Esophagus muscularis mucosa (tissue), 4 donors: ENCODE data around the gene CCNB1IP1. TPM values are rescaled to one million over a fixed set of nuclear protein-coding genes. Genes with fewer than 3 reads are reported as not detected.

Source experiments
- DNase-seq: peaks from one replicate; pipeline ENCODE4 v3.0.0-alpha.2; 2017; ENCODE audit errors: extremely low spot score
- H3K27ac ChIP-seq, 4 donors: fragments of 200-600 bp; sonication (generic); replicated peaks in 1 of 4; 1 replicate in 3 of 4; 2 replicates in 1 of 4; pipeline ENCODE4 v1.5.1; 2016 to 2019; ENCODE audit warnings: mild to moderate bottlenecking in 1 of 4
- H3K27me3 ChIP-seq, 4 donors: fragments of 200-600 bp; sonication (generic); one replicate each; pipeline versions ENCODE4 v1.5.1 to v1.6.0; 2016 to 2019
- H3K36me3 ChIP-seq, 4 donors: fragments of 200-600 bp; sonication (generic); one replicate each; pipeline ENCODE4 v1.5.1; 2016 to 2019
- H3K4me1 ChIP-seq, 4 donors: fragments of 200-600 bp; sonication (generic); one replicate each; pipeline ENCODE4 v1.5.1; 2016 to 2019
- H3K4me3 ChIP-seq, 4 donors: fragments of 200-600 bp; sonication (generic); 1 replicate in 2 of 4; 2 replicates in 2 of 4; pipeline ENCODE4 v1.5.1; 2016 to 2019; ENCODE audit warnings: mild to moderate bottlenecking in 4 of 4, moderate library complexity in 1 of 4
- H3K9me3 ChIP-seq, 4 donors: fragments of 200-600 bp; sonication (generic); 1 replicate in 3 of 4; 2 replicates in 1 of 4; pipeline ENCODE4 v1.5.1; 2016 to 2019
- CTCF ChIP-seq, 3 experiments: fragments of 200-600 bp in 2 of 3; fragments of 450-650 bp in 1 of 3; sonication (generic) in 2 of 3; IDR thresholded peaks; one replicate each; pipeline ENCODE4 v1.5.1; 2017 to 2019; ENCODE audit warnings: antibody characterized with exemption in 3 of 3, mild to moderate bottlenecking in 2 of 3, moderate library complexity in 1 of 3
- EP300 ChIP-seq: sonication (generic); formaldehyde crosslinking; IDR thresholded peaks from one replicate; pipeline ENCODE4 v1.6.1; 2017; ENCODE audit warnings: antibody characterized with exemption
- POLR2A ChIP-seq: fragments of 450-650 bp; IDR thresholded peaks from one replicate; pipeline ENCODE4 v1.6.1; 2017; ENCODE audit warnings: antibody characterized with exemption, moderate library complexity, mild to moderate bottlenecking, low read depth
- POLR2AphosphoS5 ChIP-seq, 2 donors: sonication (generic); formaldehyde crosslinking; IDR thresholded peaks; one replicate each; pipeline ENCODE4 v1.6.1; 2017; ENCODE audit warnings: antibody characterized with exemption in 2 of 2
- WGBS: methylation state at CpG from one replicate; pipeline ENCODE4 v1.1.5; 2018; 5-methylcytosine and 5-hydroxymethylcytosine counted together
- intact Hi-C: fragments of 100-400 bp; cut with DNase I; formaldehyde crosslinking; loops from one replicate; pipeline ENCODE4 v1.15.1; 2023
- total RNA-seq, 4 donors: library from RNA; depleted of rRNA; stranded (reverse); fragments of >200 nt; gene quantifications; one replicate each; pipeline versions ENCODE4 v1.1.0 to v1.2.1, GENCODE V29; 2016

Gene CCNB1IP1
- total RNA-seq, 4 donors from 2014 or later = 31.8 to 60.6 (median 42.0) TPM

DNA sequence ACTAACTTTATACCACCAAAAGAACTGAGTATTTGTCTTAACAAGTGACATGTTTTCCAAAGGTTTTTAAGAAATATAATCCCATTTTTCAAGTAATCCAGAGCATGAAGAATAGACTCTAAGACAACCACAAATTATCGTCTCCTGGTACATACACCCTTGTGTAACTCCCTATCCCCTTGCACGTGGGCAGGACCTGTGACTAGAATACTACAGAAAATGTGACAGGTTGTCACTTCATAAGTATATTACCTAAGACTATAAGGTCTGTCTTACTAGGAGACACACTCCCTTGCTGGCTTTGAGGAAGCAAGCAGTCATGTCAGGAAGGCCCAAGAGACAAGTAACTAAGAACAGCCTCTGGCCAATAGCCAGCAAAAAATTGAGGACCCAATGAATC lies 19.1 kb downstream of the CCNB1IP1 start:
- TF ChIP-seq POLR2AphosphoS5 (IDR thresholded peaks at IDR 0.05) (no peak), EP300 (no peak), POLR2A (no peak), CTCF (IDR thresholded peaks at IDR 0.05) (no peak)
- DNase-seq = no peak
- Histone ChIP-seq H3K4me1 (no peaks in the 10 kb centered on the region), H3K27ac (no peak overlapping the region), H3K9me3 (no peaks in the 10 kb centered on the region), H3K4me3 (no peak overlapping the region), H3K27me3 (no peaks in the 10 kb centered on the region), H3K36me3 (peaks cover 56 to 80% (median 71%) of the 10 kb centered on the region in 4 donors)
- 95% methylated on average over 2 of the region's 2 CpGs for WGBS
- intact Hi-C loops = no loop called here

- TF ChIP-seq CTCF (IDR thresholded peaks at IDR 0.05) (no peak), EP300 (no peak), POLR2AphosphoS5 (IDR thresholded peaks at IDR 0.05) (no peak), POLR2A (no peak)
- 93% methylated on average over 1 of the region's 1 CpG for WGBS
- peak overlapping the region in 1 of 4 donors; percentile 58 for H3K27ac ChIP-seq
- H3K36me3 ChIP-seq = peaks cover 0 to 14% (median 7%) of the 10 kb centered on the region in 4 donors
- intact Hi-C loops = no loop called here
- no peaks in the 10 kb centered on the region for H3K27me3 ChIP-seq
- no peaks in the 10 kb centered on the region for H3K9me3 ChIP-seq
- H3K4me3 ChIP-seq = peak overlapping the region; percentile 62 to 78 (median 73)
- H3K4me1 ChIP-seq = peaks cover 13 to 22% (median 14%) of the 10 kb centered on the region in 4 donors
- DNase-seq = no peak
These were observed 27.0 kb downstream of the CCNB1IP1 start for GRCh38 chr14:20306079-20306423.

DNA sequence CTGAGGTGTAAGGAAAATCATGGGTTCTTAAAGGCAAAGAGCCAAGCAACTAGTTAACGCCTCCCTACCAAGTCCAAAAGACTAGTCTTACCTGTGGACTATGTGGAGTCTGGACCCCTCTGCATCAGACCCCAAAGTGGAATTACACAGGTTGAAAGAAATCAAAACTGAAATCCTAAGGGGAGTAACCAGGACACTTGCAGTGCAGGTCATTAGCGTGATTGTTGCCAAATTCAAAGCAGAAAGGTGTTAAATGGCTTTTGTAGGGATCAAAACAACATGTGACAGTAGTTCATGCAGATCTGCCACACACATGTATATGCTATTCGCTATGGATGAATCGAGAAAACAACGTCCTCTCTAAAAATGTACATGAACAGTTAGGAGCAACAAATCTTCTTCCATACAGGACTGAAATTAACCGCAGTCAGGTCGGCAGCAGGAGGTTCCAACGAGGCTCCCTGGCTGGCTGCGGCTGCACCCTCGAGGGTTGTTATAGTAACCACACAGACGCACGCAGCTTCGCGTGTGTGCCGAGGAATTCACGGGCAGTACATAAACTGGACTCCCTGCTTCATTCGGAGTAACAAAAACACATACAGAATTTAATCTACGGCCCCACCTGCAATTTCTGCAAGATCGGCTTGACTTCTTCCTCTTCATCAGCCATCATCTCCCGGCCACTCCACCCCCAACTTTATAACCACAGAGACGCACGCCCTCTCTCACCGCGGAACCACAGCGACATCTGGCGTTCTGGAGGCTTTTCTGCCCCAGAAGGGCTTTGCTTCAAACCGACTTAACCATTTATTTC lies 27.6 kb downstream of the CCNB1IP1 start, which contains the start of gene TTC5:
TTC5 (minus strand) TSS at position 687 of the 814 bp plus-strand sequence; CDS start at position 673, 14 bp downstream.
- H3K9me3 ChIP-seq = no peaks in the 10 kb centered on the region
- H3K4me1 ChIP-seq = peaks cover 13 to 22% (median 14%) of the 10 kb centered on the region in 4 donors
- TF ChIP-seq POLR2A (no peak), CTCF (IDR thresholded peaks at IDR 0.05) (peak; percentile 88 to 93 (median 92)), EP300 (no peak), POLR2AphosphoS5 (IDR thresholded peaks at IDR 0.05) (peak; percentile 53 to 80)
- peak within 1 kb of the TSS; percentile 49 to 62 (median 56) for H3K27ac ChIP-seq
- DNase-seq = peak; percentile 97
- H3K27me3 ChIP-seq = no peaks in the 10 kb centered on the region
- peak within 1 kb of the TSS; percentile 62 to 78 (median 73) for H3K4me3 ChIP-seq
- 1% methylated on average over 27 of the region's 27 CpGs for WGBS
- intact Hi-C loops = no loop called here
- H3K36me3 ChIP-seq = peaks cover 5 to 20% (median 13%) of the 10 kb centered on the region in 4 donors

- H3K9me3 ChIP-seq = no peaks in the 10 kb centered on the region
- DNase-seq = no peak
- intact Hi-C loops = no loop called here
- TF ChIP-seq POLR2A (no peak), CTCF (IDR thresholded peaks at IDR 0.05) (no peak), EP300 (no peak)
- peaks cover 35 to 52% (median 43%) of the 10 kb centered on the region in 4 donors for H3K36me3 ChIP-seq
- no peak overlapping the region for H3K4me3 ChIP-seq
- WGBS = 87% methylated on average over 1 of the region's 1 CpG
- peaks cover 13 to 22% (median 14%) of the 10 kb centered on the region in 4 donors for H3K4me1 ChIP-seq
- no peak overlapping the region for H3K27ac ChIP-seq
- no peaks in the 10 kb centered on the region for H3K27me3 ChIP-seq
These were observed 30.9 kb downstream of the CCNB1IP1 start for GRCh38 chr14:20302042-20302755.
